VCaP (cell line): ENCODE measurements around the gene SIK3.

Experiments
- H3K27ac ChIP-seq: fragments of 450-650 bp; 2 replicates; pipeline ENCODE4 v1.5.1; 2017
- TF ChIP-seq, protein P1 (sequence below): fragments of 450-650 bp; conservative IDR thresholded peaks from 2 replicates; pipeline ENCODE4 v1.5.1; 2017; ENCODE audit warnings: mild to moderate bottlenecking, moderate library complexity

The SIK3 gene

GRCh38 chr11:116859175-116859574 lies 239.1 kb downstream of the SIK3 start:
- H3K27ac ChIP-seq = no peak overlapping the region
- TF ChIP-seq, protein P1, sequence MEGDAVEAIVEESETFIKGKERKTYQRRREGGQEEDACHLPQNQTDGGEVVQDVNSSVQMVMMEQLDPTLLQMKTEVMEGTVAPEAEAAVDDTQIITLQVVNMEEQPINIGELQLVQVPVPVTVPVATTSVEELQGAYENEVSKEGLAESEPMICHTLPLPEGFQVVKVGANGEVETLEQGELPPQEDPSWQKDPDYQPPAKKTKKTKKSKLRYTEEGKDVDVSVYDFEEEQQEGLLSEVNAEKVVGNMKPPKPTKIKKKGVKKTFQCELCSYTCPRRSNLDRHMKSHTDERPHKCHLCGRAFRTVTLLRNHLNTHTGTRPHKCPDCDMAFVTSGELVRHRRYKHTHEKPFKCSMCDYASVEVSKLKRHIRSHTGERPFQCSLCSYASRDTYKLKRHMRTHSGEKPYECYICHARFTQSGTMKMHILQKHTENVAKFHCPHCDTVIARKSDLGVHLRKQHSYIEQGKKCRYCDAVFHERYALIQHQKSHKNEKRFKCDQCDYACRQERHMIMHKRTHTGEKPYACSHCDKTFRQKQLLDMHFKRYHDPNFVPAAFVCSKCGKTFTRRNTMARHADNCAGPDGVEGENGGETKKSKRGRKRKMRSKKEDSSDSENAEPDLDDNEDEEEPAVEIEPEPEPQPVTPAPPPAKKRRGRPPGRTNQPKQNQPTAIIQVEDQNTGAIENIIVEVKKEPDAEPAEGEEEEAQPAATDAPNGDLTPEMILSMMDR = no peak

- H3K27ac ChIP-seq = no peak overlapping the region
- TF ChIP-seq, protein P1 = no peak
Measured at GRCh38 chr11:116857936-116858335, 240.3 kb downstream of the SIK3 start.

GRCh38 chr11:116857316-116857715 lies 240.9 kb downstream of the SIK3 start:
- TF ChIP-seq, protein P1 = no peak
- no peak overlapping the region for H3K27ac ChIP-seq

DNA sequence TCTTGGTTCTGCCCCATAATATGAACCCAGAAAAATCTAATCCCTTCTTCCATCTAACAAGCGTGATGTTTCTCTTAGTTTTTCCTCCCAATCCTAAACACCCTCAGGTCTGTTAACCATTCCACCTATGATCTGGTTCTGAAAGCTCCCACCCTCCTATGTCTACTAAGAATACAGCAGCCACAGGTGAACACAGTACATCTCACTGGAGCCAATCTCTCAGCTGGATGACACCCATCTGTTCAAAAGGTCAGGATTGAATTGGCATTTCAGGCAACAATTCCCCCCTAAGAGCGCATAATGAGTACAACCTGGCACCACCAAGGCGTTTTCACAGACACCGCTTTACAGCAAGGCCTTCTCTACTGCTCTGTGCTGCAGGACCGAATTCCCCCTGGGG lies 241.8 kb downstream of the SIK3 start:
- TF ChIP-seq, protein P1 = no peak
- H3K27ac ChIP-seq = no peak overlapping the region

GRCh38 chr11:116855413-116855812 lies 242.8 kb downstream of the SIK3 start:
- TF ChIP-seq, protein P1 = no peak
- H3K27ac ChIP-seq = no peak overlapping the region

DNA sequence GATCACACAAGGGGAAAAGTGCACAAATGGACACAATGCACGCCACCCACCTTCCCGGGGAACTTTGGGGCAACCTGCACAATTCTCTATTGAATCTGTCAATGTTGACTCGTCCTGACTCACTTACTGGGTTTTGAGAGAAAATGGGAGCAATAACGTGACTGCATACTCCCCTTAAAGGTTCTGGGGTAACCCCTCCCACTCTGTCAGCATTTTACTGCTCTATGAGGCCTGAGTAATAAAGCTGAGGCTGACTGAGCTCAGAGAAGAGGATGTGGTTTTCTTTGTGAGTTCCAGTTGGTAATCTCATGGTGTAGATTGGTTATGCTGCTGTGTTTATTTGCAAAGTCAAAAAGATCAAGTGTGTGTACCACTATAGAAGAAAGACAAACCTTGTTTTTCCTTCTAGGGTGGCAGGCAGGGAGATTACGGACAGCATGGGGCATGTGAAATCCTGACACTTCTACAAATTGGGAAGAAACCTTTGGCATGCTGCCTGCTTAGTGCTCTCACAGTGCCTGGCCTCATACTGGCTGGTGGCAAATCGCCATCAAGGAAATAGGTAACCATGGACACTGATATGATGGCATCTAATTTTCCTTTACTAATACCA lies 244.7 kb downstream of the SIK3 start:
- peak overlapping the region; percentile 83 for H3K27ac ChIP-seq
- TF ChIP-seq, protein P1 = no peak

DNA sequence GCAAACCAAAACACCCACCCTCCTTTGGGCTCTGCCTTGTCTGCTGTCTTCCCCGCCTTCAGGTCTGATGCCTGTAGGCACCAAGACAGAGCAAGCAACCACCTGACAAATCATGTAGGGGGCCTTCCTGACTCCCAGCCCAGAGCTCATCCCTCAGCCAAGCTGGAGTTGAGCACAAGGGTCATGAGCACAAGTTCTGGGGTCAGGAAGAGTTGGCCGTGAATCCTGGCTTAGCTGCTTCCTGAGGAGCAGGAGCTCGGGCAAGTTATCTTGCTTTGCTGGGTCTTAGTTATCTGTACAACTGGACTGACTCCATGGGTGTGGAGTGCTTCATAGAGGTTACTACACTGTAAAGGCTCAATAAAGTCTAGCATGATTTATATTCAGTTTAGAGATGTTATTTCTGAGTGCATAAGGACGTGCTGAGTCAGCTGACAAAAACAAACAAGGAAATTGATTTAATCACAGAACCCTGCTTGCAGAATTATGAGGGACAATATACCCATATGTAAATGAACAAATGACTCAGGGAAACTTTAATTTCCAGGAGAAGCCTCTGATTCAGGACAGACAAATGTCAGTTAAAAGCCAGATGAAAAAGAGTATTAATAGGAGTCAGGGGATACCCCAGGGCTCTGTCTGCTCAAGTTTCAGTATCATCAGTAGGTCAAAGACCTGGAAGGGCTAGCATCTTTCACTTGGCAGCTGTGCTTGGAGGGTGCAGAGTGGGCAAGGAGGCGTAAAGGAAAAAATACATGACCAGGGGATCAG lies 245.8 kb downstream of the SIK3 start:
- peak overlapping the region; percentile 83 for H3K27ac ChIP-seq
- TF ChIP-seq, protein P1 = no peak
